Measurements from ENCODE around the gene PRAMEF2.
"Not testable (repeated sequence)": the region's sequence is repeated elsewhere in the genome, so short reads cannot be mapped to it uniquely, and the experiment has no call there.

Gene PRAMEF2, protein sequence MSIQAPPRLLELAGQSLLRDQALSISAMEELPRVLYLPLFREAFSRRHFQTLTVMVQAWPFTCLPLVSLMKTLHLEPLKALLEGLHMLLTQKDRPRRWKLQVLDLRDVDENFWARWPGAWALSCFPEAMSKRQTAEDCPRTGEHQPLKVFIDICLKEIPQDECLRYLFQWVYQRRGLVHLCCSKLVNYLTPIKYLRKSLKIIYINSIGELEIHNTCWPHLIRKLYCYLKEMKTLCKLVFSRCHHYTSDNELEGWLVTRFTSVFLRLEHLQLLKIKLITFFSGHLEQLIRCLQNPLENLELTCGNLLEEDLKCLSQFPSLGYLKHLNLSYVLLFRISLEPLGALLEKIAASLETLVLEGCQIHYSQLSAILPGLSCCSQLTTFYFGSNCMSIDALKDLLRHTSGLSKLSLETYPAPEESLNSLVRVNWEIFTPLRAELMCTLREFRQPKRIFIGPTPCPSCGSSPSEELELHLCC

DNA sequence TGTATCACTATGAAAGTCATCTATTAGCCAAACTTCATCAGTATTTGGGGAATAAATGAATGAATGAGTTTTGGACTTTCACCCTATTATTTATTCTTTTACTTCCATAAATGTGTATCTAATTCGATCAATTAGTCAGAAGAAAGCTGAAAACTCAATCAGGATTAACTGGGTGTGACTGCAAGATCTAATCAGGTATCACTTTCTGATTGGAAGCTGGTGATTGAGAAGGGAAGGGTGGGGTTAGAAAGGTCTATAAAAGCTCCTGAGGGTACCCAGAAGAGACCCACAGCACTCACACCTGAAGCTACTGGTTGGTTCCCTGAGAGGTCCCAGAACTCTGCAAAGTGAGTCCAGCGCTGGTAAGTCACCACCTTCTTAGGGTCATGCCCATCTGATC, at the start of gene PRAMEF2:
Gene PRAMEF2, plus strand, starts transcription at position 301 of the 400 bp plus-strand sequence. CDS start 1,924 bp downstream, outside the sequence.
- not testable (repeated sequence) for FAIRE-seq

DNA sequence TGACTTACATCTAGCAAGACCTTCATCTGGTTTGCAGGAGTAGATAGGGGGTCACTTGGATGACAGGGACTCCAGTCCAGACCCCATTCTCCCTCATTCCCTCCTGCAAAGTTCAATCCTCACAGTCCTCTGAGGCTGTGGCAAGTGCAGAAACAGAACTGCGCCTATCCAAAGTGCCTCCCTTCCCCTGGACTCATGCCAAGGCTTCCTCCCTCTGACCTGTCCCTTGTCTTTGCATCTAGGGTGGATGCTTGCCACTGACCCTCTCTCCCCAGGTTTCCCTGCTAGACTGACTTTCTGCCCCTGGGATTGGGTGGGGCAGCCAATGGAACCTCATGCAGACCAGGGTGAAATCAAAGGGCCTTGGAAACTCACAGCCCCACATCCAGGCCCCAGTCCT, 47.0 kb upstream of the PRAMEF2 start:
- FAIRE-seq, result no peak

DNA sequence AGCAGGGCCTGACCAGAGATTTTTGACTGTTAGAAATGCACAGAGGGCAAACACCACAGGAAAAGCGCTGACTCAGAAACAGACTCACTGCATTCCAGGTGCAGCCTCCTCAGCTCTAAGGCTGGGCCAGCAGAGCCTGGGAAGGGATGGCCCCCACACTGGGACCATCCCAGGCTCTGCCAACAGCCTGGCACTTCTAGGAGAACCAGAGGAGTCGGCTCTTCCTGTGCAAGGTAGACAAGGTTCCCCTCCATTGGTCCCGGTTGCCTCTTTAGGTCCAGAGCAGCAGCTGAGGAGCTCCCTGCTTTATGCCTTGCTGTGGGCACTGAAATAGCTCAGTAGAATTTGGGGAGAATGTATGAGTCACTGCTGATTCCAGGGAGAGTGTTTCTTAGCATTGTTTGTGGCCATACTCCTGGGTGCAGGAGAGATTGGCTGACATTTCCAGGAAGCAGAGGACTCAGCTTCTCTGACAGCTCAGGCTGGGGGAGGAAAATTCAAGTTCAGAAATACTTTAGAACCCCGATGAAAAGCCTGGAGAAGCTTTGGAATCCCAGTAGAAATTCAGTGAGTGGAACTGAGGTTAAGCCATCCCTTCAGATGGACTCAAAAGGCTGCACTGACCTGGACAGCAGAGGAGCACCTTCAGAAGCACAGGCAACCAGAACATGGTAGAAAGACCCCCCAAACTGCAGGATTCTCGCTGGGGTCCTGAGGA, 46.0 kb upstream of the PRAMEF2 start:
- FAIRE-seq, result no peak

DNA sequence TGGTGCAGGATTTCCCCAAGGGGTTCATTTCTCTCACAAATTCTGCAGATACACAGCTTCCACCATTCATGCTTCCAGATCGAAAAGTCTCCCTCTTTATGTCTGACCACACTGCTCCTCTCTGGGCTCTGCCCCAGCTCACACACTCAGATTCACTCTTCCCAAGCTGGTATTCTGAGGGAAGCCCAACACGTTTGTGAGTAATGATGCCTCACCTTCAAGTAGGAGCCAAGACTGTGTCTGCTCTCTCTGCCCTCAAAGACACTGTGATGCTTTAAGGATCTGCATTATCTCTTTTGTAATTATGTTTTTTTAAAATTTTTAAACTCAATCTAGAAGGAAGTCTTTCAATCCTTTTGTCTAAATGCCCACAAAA, 45.5 kb upstream of the PRAMEF2 start:
- no peak for FAIRE-seq

- FAIRE-seq, result not testable (repeated sequence)
These were observed 37.8 kb upstream of the PRAMEF2 start for GRCh38 chr1:12819061-12819460.

DNA sequence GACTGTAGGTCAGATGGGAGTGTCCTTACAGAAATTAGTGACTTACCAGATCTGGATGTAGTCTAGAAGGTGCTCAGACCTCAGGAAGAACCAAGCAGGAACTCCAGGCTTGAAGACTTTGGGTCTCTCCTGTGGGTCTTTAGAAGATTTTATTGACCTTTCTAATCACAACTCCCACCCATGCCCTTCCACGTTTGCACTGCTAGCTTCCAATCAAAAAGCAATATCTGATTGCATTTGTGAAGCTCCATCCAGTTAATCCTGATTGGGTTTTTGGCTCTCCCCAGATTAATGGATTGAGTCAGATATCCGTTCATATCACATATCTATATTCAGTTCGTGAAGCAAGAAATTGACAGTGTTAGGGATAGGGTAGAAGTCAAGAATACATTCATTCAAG, 25.6 kb upstream of the PRAMEF2 start, which contains the start of gene PRAMEF11:
Gene PRAMEF11, minus strand, starts transcription at position 101 of the 400 bp plus-strand sequence. CDS start 2,621 bp downstream, outside the sequence.
- not testable (repeated sequence) for FAIRE-seq

DNA sequence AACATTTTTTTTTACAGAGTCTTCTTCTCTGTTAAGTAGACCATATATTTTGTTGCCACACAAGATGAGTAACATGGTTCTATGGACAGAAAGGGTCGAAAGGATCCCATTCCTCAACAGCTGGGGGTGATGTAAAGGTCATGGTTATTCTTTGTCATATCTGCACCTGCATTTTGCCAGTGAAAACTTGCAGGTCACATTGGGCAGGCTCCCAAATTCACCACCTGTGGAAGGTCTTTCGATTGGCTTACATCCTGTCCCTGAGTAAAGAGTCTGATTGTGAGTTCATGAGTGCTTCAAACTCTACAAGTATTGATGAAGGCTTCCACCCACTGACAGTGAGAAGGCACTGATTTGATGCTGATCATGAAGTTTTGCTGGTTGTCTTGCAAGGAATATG, 23.6 kb upstream of the PRAMEF2 start:
- FAIRE-seq, result not testable (repeated sequence)

GRCh38 chr1:12848620-12849019, 8.3 kb upstream of the PRAMEF2 start, which contains the start of gene HNRNPCL1:
Gene HNRNPCL1 (minus strand): TSS chr1:12848720. CDS start chr1:12848289, 431 bp downstream.
- not testable (repeated sequence) for FAIRE-seq

- no peak for FAIRE-seq
These were observed 5.1 kb upstream of the PRAMEF2 start for GRCh38 chr1:12851779-12852178.

GRCh38 chr1:12863131-12863880, 6.4 kb downstream of the PRAMEF2 start:
- not testable (repeated sequence) for FAIRE-seq

- FAIRE-seq, result not testable (repeated sequence)
These were observed 21.6 kb downstream of the PRAMEF2 start for GRCh38 chr1:12878453-12878852.

DNA sequence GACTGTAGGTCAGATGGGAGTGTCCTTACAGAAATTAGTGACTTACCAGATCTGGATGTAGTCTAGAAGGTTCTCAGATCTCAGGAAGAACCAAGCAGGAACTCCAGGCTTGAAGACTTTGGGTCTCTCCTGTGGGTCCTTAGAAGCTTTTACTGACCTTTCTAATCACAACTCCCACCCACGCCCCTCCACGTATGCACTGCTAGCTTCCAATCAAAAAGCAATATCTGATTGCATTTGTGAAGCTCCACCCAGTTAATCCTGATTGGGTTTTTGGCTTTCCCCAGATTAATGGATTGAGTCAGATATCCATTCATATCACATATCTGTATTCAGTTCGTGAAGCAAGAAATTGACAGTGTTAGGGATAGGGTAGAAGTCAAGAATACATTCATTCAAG, 29.2 kb downstream of the PRAMEF2 start, which contains the start of gene PRAMEF4:
Gene PRAMEF4, minus strand, starts transcription at position 101 of the 400 bp plus-strand sequence. CDS start 2,807 bp downstream, outside the sequence.
- FAIRE-seq, result not testable (repeated sequence)

DNA sequence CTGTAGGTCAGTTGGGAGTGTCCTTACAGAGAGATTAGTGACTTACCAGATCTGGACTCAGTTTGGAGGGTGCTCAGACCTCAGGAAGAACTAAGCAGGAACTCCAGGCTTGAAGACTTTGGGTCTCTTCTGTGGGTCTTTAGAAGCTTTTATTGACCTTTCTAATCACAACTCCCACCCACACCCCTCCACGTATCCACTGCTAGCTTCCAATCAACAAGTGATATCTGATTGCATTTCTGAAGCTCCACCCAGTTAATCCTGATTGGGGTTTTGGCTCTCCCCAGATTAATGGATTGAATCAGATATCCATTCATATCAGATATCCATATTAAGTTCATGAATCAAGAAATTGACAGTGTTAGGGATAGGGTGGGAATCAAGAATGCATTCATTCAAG, 41.3 kb downstream of the PRAMEF2 start, which contains the start of gene PRAMEF10:
Gene PRAMEF10, minus strand, starts transcription at position 101 of the 400 bp plus-strand sequence. CDS start 2,423 bp downstream, outside the sequence.
- not testable (repeated sequence) for FAIRE-seq

DNA sequence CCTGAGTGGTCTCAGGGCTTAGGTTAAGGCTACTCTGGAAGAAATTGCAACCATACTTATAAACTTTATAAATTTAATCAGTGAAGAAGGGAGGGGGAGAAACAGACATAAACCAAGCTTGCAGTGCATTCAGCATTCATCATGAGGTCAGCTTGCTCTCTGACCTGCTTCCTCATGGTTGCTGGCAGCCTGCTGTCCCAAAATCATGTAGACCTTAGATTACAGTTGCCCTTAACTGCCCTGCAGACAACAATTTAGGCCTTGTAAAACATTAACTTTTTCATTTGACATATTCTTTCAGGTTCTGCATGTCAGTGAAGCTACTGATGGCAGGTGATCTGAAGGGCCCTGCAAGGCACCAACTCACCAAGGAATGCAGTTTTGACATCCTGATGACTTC, 42.3 kb downstream of the PRAMEF2 start:
- not testable (repeated sequence) for FAIRE-seq

DNA sequence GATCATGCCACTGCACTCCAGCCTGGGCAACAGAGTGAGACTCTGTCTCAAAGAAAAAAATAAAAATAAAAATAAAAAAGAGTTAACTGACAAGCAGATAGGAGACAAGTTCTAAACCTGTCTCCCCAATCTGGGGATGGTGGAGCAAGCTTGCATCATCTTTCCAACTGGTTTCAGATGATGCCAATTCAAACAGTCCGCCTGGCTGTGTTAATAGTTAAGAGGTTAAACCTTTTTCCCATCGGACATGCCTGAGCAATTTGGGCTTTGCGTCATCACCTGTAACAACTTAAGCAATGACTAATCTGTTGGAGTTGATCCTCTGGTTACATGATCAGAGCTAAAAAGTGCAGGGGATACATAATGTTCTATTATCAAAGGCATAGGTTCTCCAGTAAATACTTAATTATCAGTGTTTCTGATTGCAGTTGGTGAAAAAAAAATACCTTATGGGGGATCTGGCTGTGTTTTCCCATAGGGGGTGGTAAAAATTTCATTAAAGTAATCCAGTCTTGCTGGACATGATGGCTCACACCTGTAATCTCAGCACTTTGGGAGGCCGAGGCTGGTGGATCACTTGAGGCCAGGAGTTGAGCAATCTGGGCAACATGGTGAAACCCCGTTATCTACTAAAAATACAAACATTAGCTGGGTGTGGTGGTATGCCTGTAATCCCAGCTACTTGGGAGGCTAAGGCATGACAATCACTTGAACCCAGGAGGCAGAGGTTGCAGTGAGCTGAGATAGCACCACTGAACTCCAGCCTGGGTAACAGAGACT, 47.1 kb downstream of the PRAMEF2 start:
- not testable (repeated sequence) for FAIRE-seq

Data from islet of Langerhans (tissue), 1 donor.